NT2/D1 (cell line): ENCODE results near the gene CYP4F3.

Experiments used
- YY1 ChIP-seq: IDR thresholded peaks from 2 replicates; pipeline ENCODE4 v1.6.1; 2011; ENCODE audit not compliant: insufficient read length, insufficient read depth
- ZNF274 ChIP-seq: IDR thresholded peaks from 2 replicates; pipeline ENCODE4 v1.6.1; 2011; ENCODE audit warnings: mild to moderate bottlenecking, low read depth, low read length

DNA sequence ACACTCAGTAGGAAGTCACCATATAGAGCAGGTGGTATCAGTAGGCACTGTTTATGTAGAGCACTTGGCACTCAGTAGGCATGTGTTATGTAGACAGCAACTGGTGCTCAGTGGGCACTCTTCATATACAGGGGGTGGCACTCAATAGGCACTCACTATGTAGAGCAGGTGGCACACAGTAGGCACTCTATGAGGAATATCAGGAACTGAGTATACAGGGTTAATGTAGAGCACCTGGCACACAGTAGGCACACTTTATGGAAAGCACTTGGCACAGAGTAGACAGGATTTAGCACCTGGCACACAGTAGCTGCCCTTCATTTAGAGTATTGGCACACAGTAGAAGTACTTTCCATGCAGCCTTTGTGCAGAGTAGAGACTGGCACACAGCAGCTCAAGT, 1.1 kb upstream of the CYP4F3 start:
- TF ChIP-seq ZNF274 = no peak
- no peak for TF ChIP-seq YY1
